GM23338 (cell line): ENCODE measurements around the gene CTDSPL. TPM values are rescaled to one million over a fixed set of nuclear protein-coding genes. Genes with fewer than 3 reads are reported as not detected.

Experiments
- ATAC-seq: fragments of 200-7000 bp; cut with Tn5 transposase; 3 replicates; pipeline ENCODE4 v1.9.1; 2020
- DNase-seq: peaks from one replicate; pipeline ENCODE4 v3.0.0-alpha.2; 2015; ENCODE audit warnings: low spot score
- H2AFZ ChIP-seq: fragments of 200-600 bp; sonication (generic); 2 replicates; pipeline ENCODE4 v1.8.0; 2016; ENCODE audit warnings: antibody characterized with exemption, mild to moderate bottlenecking, moderate library complexity
- H3F3A ChIP-seq: fragments of 200-600 bp; sonication (generic); replicated peaks from 2 replicates; pipeline ENCODE4 v1.8.0; 2017; ENCODE audit warnings: antibody characterized with exemption, mixed run types, low read depth
- H3K27ac ChIP-seq: fragments of 200-600 bp; sonication (generic); 2 replicates; pipeline ENCODE4 v1.6.1; 2016; ENCODE audit warnings: low read depth
- H3K27me3 ChIP-seq: fragments of 200-600 bp; sonication (generic); 2 replicates; pipeline ENCODE4 v1.8.0; 2016; ENCODE audit warnings: mild to moderate bottlenecking, mixed run types, moderate library complexity; ENCODE audit not compliant: insufficient read depth
- H3K36me3 ChIP-seq: fragments of 200-600 bp; sonication (generic); 2 replicates; pipeline ENCODE4 v1.8.0; 2016; ENCODE audit warnings: mild to moderate bottlenecking; ENCODE audit not compliant: insufficient read depth
- H3K4me1 ChIP-seq: fragments of 200-600 bp; sonication (generic); 2 replicates; pipeline ENCODE4 v1.8.0; 2016; ENCODE audit warnings: mild to moderate bottlenecking, moderate library complexity; ENCODE audit not compliant: insufficient read depth
- H3K4me2 ChIP-seq: fragments of 200-600 bp; sonication (generic); 2 replicates; pipeline ENCODE4 v1.7.1; 2017; ENCODE audit warnings: mixed run types
- H3K4me3 ChIP-seq: fragments of 200-600 bp; sonication (generic); 2 replicates; pipeline ENCODE4 v1.6.1; 2016; ENCODE audit warnings: mixed run types
- H3K79me2 ChIP-seq: fragments of 200-600 bp; sonication (generic); replicated peaks from 2 replicates; pipeline ENCODE4 v1.8.0; 2017; ENCODE audit warnings: mild to moderate bottlenecking; ENCODE audit not compliant: insufficient read depth
- H3K9me2 ChIP-seq: fragments of 200-600 bp; sonication (generic); 2 replicates; pipeline ENCODE4 v1.8.0; 2017; ENCODE audit not compliant: insufficient read depth
- H4K20me1 ChIP-seq: fragments of 200-600 bp; sonication (generic); replicated peaks from 2 replicates; pipeline ENCODE4 v1.8.0; 2017; ENCODE audit warnings: mild to moderate bottlenecking; ENCODE audit not compliant: insufficient read depth
- H3K27ac Mint-ChIP-seq: 2 replicates; pipeline ENCODE4 v1.8.0; 2020; ENCODE audit warnings: inconsistent platforms, mild to moderate bottlenecking, moderate library complexity, mixed read lengths
- H3K27me3 Mint-ChIP-seq: 3 replicates; pipeline ENCODE4 v1.8.0; 2022; ENCODE audit warnings: low read depth, mild to moderate bottlenecking, moderate library complexity, mixed read lengths, inconsistent platforms; ENCODE audit not compliant: insufficient read depth, poor library complexity
- H3K36me3 Mint-ChIP-seq: 3 replicates; pipeline ENCODE4 v1.8.0; 2021; ENCODE audit warnings: low read depth, mild to moderate bottlenecking, inconsistent platforms, moderate library complexity, mixed read lengths
- H3K4me1 Mint-ChIP-seq: 3 replicates; pipeline ENCODE4 v1.8.0; 2020; ENCODE audit warnings: mild to moderate bottlenecking, inconsistent platforms, mixed read lengths
- H3K4me3 Mint-ChIP-seq: 3 replicates; pipeline ENCODE4 v1.8.0; 2021; ENCODE audit warnings: moderate library complexity, mild to moderate bottlenecking, inconsistent platforms, mixed read lengths
- H3K9me3 Mint-ChIP-seq: 3 replicates; pipeline ENCODE4 v1.8.0; 2020; ENCODE audit warnings: moderate library complexity, mild to moderate bottlenecking, inconsistent platforms, mixed read lengths
- CREB1 ChIP-seq: fragments of 250-450 bp; sonication (Bioruptor Pico); IDR thresholded peaks from 2 replicates; pipeline ENCODE4 v1.5.0; 2020; ENCODE audit warnings: low read depth, mild to moderate bottlenecking, moderate library complexity
- EZH2 ChIP-seq: fragments of 200-600 bp; sonication (generic); IDR thresholded peaks from one replicate; pipeline ENCODE4 v1.8.0; 2017; ENCODE audit warnings: antibody characterized with exemption, mild to moderate bottlenecking, low read depth; ENCODE audit not compliant: unreplicated experiment
- EZH2phosphoT487 ChIP-seq: fragments of 200-600 bp; sonication (generic); IDR thresholded peaks from one replicate; pipeline ENCODE4 v1.8.1; 2018; ENCODE audit warnings: antibody characterized with exemption; ENCODE audit not compliant: unreplicated experiment
- JUNB ChIP-seq: IDR thresholded peaks from one replicate; pipeline ENCODE4 v1.6.1; 2016; ENCODE audit warnings: antibody characterized with exemption; ENCODE audit not compliant: unreplicated experiment
- NANOG ChIP-seq: IDR thresholded peaks from 2 replicates; pipeline ENCODE4 v1.6.1; 2016; ENCODE audit warnings: antibody characterized with exemption, borderline replicate concordance
- POLR2AphosphoS5 ChIP-seq: IDR thresholded peaks from 2 replicates; pipeline ENCODE4 v1.6.1; 2016; ENCODE audit warnings: antibody characterized with exemption, low read depth
- STAT1 ChIP-seq: IDR thresholded peaks from one replicate; pipeline ENCODE4 v1.6.1; 2016; ENCODE audit warnings: antibody characterized with exemption; ENCODE audit not compliant: unreplicated experiment
- ZNF114 ChIP-seq: fragments of 250-450 bp; sonication (Bioruptor Pico); IDR thresholded peaks from 2 replicates; pipeline ENCODE4 v1.5.0; 2020; ENCODE audit warnings: mild to moderate bottlenecking, moderate library complexity
- ZNF331 ChIP-seq: fragments of 250-450 bp; sonication (Bioruptor Pico); IDR thresholded peaks from 2 replicates; pipeline ENCODE4 v1.5.0; 2020; ENCODE audit warnings: low read depth, mild to moderate bottlenecking, moderate library complexity
- polyA plus RNA-seq: library from polyadenylated mRNA; unstranded; fragments of >200 nt; fragmentation: Nextera tagmentation; extraction: Ambion mirVana; gene quantifications from 2 replicates; pipeline ENCODE4 v1.2.1, GENCODE V29; 2016
- total RNA-seq: library from RNA; depleted of rRNA; stranded (reverse); fragments of >200 nt; shearing (Covaris generic); gene quantifications from 2 replicates; pipeline ENCODE4 v1.2.3, GENCODE V29; 2014
- TF ChIP-seq, protein P1 (sequence below): IDR thresholded peaks from one replicate; pipeline ENCODE4 v1.6.1; 2018; ENCODE audit warnings: antibody characterized with exemption; ENCODE audit not compliant: unreplicated experiment
- TF ChIP-seq, protein P2 (sequence below): IDR thresholded peaks from 2 replicates; pipeline ENCODE4 v1.6.1; 2016; ENCODE audit warnings: antibody characterized with exemption
- TF ChIP-seq, protein P3 (sequence below), 2 experiments: fragments of 200-600 bp in 1 of 2; sonication (generic) in 1 of 2; conservative IDR thresholded peaks; 2 replicates each; pipeline versions ENCODE4 v1.5.1 to v1.6.1; 2016 to 2017; ENCODE audit warnings: antibody characterized with exemption in 2 of 2, low read depth in 2 of 2, mild to moderate bottlenecking in 2 of 2, moderate library complexity in 1 of 2

The CTDSPL gene
- total and polyA plus RNA-seq, 2 experiments from 2014 or later, result 23.2 to 42.0 TPM

DNA sequence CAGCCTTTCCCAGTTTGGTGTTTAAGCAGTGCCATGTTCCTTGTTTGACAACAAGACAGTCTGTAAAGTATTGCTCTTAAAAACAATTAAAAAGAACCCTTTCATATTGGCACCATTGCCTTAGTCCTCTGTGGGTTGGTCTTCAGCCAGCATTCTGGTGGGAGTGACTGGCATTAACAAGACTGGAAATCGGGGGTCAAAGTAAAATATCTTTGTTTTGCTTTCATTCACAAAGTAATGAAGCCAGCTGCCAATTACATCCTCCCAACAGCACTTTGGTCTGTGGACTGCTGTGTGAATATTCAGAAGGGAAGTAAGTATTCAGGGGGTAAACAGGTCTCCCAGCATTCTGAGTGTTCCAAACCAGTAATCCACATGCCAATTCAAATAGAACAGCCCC, 120.7 kb downstream of the CTDSPL start (continued):
- TF ChIP-seq, protein P1, sequence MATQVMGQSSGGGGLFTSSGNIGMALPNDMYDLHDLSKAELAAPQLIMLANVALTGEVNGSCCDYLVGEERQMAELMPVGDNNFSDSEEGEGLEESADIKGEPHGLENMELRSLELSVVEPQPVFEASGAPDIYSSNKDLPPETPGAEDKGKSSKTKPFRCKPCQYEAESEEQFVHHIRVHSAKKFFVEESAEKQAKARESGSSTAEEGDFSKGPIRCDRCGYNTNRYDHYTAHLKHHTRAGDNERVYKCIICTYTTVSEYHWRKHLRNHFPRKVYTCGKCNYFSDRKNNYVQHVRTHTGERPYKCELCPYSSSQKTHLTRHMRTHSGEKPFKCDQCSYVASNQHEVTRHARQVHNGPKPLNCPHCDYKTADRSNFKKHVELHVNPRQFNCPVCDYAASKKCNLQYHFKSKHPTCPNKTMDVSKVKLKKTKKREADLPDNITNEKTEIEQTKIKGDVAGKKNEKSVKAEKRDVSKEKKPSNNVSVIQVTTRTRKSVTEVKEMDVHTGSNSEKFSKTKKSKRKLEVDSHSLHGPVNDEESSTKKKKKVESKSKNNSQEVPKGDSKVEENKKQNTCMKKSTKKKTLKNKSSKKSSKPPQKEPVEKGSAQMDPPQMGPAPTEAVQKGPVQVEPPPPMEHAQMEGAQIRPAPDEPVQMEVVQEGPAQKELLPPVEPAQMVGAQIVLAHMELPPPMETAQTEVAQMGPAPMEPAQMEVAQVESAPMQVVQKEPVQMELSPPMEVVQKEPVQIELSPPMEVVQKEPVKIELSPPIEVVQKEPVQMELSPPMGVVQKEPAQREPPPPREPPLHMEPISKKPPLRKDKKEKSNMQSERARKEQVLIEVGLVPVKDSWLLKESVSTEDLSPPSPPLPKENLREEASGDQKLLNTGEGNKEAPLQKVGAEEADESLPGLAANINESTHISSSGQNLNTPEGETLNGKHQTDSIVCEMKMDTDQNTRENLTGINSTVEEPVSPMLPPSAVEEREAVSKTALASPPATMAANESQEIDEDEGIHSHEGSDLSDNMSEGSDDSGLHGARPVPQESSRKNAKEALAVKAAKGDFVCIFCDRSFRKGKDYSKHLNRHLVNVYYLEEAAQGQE, result no peak
- TF ChIP-seq POLR2AphosphoS5, result no peak
- TF ChIP-seq ZNF114, result no peak
- no peak for TF ChIP-seq EZH2phosphoT487
- no peak for TF ChIP-seq CREB1 (CRISPR knock-in tag)
- no peak for TF ChIP-seq STAT1
- TF ChIP-seq EZH2, result no peak
- no peak for TF ChIP-seq ZNF331 (CRISPR knock-in tag)
- no peak for TF ChIP-seq NANOG

DNA sequence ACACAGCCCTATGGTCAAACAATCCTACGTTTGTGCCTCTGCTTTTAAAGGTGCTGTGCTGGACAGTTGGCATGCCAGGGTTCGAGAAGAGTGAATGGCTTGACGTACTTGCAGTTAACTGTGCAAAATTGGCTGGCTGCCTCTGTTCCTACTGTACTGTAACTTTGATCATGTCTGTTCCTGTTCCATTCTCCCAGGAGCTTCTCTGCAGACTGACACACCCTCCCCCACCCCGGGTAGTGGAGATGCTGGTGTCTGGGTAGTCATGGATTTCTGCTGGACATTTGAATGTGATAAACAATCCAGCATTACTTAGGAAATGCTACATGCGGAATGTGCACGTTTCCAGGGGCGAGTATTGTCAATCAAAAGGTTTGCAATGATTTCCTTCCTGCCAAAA, 122.4 kb downstream of the CTDSPL start:
- no peaks in the 10 kb centered on the region for H4K20me1 ChIP-seq
- ATAC-seq (no peak), DNase-seq (no peak)
- no peak overlapping the region for H2AFZ ChIP-seq
- H3K9me2 ChIP-seq, result no peaks in the 10 kb centered on the region
- no peak overlapping the region for H3K4me2 ChIP-seq
- no peaks in the 10 kb centered on the region for H3F3A ChIP-seq
- Mint-ChIP-seq H3K27me3 (peaks cover 10% of the 10 kb centered on the region), H3K9me3 (no peaks in the 10 kb centered on the region), H3K4me1 (peaks cover 9% of the 10 kb centered on the region), H3K36me3 (no peaks in the 10 kb centered on the region), H3K27ac (no peak overlapping the region), H3K4me3 (no peak overlapping the region)
- no peaks in the 10 kb centered on the region for H3K36me3 ChIP-seq
- H3K4me3 ChIP-seq, result no peak overlapping the region
- no peaks in the 10 kb centered on the region for H3K27me3 ChIP-seq
- no peaks in the 10 kb centered on the region for H3K79me2 ChIP-seq
- no peaks in the 10 kb centered on the region for H3K4me1 ChIP-seq
- no peak overlapping the region for H3K27ac ChIP-seq
- TF ChIP-seq EZH2phosphoT487 (no peak), JUNB (no peak), POLR2AphosphoS5 (no peak), STAT1 (no peak), NANOG (no peak), ZNF331 (CRISPR knock-in tag) (no peak), ZNF114 (no peak)
- TF ChIP-seq, protein P2, sequence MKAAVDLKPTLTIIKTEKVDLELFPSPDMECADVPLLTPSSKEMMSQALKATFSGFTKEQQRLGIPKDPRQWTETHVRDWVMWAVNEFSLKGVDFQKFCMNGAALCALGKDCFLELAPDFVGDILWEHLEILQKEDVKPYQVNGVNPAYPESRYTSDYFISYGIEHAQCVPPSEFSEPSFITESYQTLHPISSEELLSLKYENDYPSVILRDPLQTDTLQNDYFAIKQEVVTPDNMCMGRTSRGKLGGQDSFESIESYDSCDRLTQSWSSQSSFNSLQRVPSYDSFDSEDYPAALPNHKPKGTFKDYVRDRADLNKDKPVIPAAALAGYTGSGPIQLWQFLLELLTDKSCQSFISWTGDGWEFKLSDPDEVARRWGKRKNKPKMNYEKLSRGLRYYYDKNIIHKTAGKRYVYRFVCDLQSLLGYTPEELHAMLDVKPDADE, result no peak
- TF ChIP-seq, protein P1, result no peak
- TF ChIP-seq, protein P3, sequence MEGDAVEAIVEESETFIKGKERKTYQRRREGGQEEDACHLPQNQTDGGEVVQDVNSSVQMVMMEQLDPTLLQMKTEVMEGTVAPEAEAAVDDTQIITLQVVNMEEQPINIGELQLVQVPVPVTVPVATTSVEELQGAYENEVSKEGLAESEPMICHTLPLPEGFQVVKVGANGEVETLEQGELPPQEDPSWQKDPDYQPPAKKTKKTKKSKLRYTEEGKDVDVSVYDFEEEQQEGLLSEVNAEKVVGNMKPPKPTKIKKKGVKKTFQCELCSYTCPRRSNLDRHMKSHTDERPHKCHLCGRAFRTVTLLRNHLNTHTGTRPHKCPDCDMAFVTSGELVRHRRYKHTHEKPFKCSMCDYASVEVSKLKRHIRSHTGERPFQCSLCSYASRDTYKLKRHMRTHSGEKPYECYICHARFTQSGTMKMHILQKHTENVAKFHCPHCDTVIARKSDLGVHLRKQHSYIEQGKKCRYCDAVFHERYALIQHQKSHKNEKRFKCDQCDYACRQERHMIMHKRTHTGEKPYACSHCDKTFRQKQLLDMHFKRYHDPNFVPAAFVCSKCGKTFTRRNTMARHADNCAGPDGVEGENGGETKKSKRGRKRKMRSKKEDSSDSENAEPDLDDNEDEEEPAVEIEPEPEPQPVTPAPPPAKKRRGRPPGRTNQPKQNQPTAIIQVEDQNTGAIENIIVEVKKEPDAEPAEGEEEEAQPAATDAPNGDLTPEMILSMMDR (conservative IDR thresholded peaks at IDR 0.05; ENCODE audit: low read depth in 2 of 2), result no peak
